ENCODE measurements around the gene PHF12. TPM values are rescaled to one million over a fixed set of nuclear protein-coding genes. Genes with fewer than 3 reads are reported as not detected.

PHF12 gene
- polyA plus RNA-seq, 2 of the 4 experiments (the other 2 are of a cell fraction) = 25.3 to 29.9 TPM

GRCh38 chr17:28906706-28907438 is 44.4 kb downstream of the PHF12 start:
- ATAC-seq (no peak), DNase-seq (ENCODE audit: low read depth in 1 of 2, low spot score in 1 of 2) (no peak), FAIRE-seq (no peak)
- 89% methylated on average over 7 of the region's 7 CpGs for WGBS (ENCODE audit: missing lambda C conversion rate)
- ChIA-PET POLR2A (no interaction called here), CTCF (interaction anchor here (0.6 to 38.2 kb wide), 12 partner anchors 2 to 181 kb away, joined by 3 to 685 read pairs (median 5); partner anchors contain the start of genes DHRS13, FLOT2 and TLCD1)
- H3K4me1 ChIP-seq = peaks cover 17% of the 10 kb centered on the region
- H3K27ac ChIP-seq = no peak overlapping the region
- no peak overlapping the region for H3K4me2 ChIP-seq
- no peak overlapping the region for H3K4me3 ChIP-seq
- no peaks in the 10 kb centered on the region for H3K9me3 ChIP-seq
- TF ChIP-seq MAFK (IDR thresholded peaks at IDR 0.05; ENCODE audit: partially characterized antibody) (no peak), SREBF2 (IDR thresholded peaks at IDR 0.05) (no peak), JUN (IDR thresholded peaks at IDR 0.05) (no peak), NPAS2 (CRISPR knock-in tag; IDR thresholded peaks at IDR 0.05; ENCODE audit: borderline replicate concordance) (no peak), SMC3 (IDR thresholded peaks at IDR 0.05) (no peak), HOXA7 (CRISPR knock-in tag; IDR thresholded peaks at IDR 0.05) (no peak), EHF (CRISPR knock-in tag; IDR thresholded peaks at IDR 0.05) (no peak), TFCP2L1 (CRISPR knock-in tag; IDR thresholded peaks at IDR 0.05) (no peak), POLR2A (IDR thresholded peaks at IDR 0.05; ENCODE audit: low read length) (no peak), POLR2AphosphoS2 (conservative IDR thresholded peaks at IDR 0.05; ENCODE audit: low read length) (no peak), CHD2 (IDR thresholded peaks at IDR 0.05; ENCODE audit: low read length, partially characterized antibody) (no peak), CBX8 (IDR thresholded peaks at IDR 0.05) (no peak), NR3C1 (IDR thresholded peaks at IDR 0.05) (no peak), PBX3 (IDR thresholded peaks at IDR 0.05) (no peak), ESRRA (IDR thresholded peaks at IDR 0.05; ENCODE audit: borderline replicate concordance, low read length) (no peak), ZSCAN20 (CRISPR knock-in tag; IDR thresholded peaks at IDR 0.05) (no peak), USF2 (IDR thresholded peaks at IDR 0.05) (no peak), ZC3H11A (IDR thresholded peaks at IDR 0.05) (no peak), KDM5A (IDR thresholded peaks at IDR 0.05) (no peak)
- TF ChIP-seq, protein P1, sequence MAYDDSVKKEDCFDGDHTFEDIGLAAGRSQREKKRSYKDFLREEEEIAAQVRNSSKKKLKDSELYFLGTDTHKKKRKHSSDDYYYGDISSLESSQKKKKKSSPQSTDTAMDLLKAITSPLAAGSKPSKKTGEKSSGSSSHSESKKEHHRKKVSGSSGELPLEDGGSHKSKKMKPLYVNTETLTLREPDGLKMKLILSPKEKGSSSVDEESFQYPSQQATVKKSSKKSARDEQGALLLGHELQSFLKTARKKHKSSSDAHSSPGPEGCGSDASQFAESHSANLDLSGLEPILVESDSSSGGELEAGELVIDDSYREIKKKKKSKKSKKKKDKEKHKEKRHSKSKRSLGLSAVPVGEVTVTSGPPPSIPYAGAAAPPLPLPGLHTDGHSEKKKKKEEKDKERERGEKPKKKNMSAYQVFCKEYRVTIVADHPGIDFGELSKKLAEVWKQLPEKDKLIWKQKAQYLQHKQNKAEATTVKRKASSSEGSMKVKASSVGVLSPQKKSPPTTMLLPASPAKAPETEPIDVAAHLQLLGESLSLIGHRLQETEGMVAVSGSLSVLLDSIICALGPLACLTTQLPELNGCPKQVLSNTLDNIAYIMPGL (CRISPR knock-in tag; IDR thresholded peaks at IDR 0.05; ENCODE audit: borderline replicate concordance) = no peak

- CTCF ChIA-PET = interaction anchor here (0.6 to 38.2 kb wide), 9 partner anchors 2 to 180 kb away, joined by 3 to 685 read pairs (median 5); partner anchors contain the start of genes DHRS13, FLOT2 and TLCD1
- ATAC-seq = no peak
- no peak for DNase-seq (ENCODE audit: low read depth in 1 of 2, low spot score in 1 of 2)
- H3K9me3 ChIP-seq = no peaks in the 10 kb centered on the region
- 94% methylated on average over 9 of the region's 9 CpGs for WGBS (ENCODE audit: missing lambda C conversion rate)
- POLR2A ChIA-PET = no interaction called here
- H3K4me3 ChIP-seq = no peak overlapping the region
- FAIRE-seq = no peak
- H3K27ac ChIP-seq = no peak overlapping the region
- H3K4me2 ChIP-seq = no peak overlapping the region
- H3K4me1 ChIP-seq = peaks cover 19% of the 10 kb centered on the region
- no peak for TF ChIP-seq CEBPB (IDR thresholded peaks at IDR 0.05)
- no peak for TF ChIP-seq JUNB (IDR thresholded peaks at IDR 0.05)
- no peak for TF ChIP-seq FOSL2 (IDR thresholded peaks at IDR 0.05)
- no peak for TF ChIP-seq FOSL2 (CRISPR knock-in tag; IDR thresholded peaks at IDR 0.05)
- no peak for TF ChIP-seq CBX2 (IDR thresholded peaks at IDR 0.05; ENCODE audit: borderline replicate concordance, low read depth)
These were observed 45.0 kb downstream of the PHF12 start for GRCh38 chr17:28906276-28906675.

All from A549 (cell line).